Tibial nerve (tissue), 4 donors: Measurements from ENCODE around the gene NOC4L.

Experiments
- CTCF ChIP-seq, 5 experiments: fragments of 200-600 bp in 3 of 5; fragments of 450-650 bp in 2 of 5; sonication (generic) in 3 of 5; IDR thresholded peaks; one replicate each; pipeline ENCODE4 v1.5.1; 2016 to 2019; ENCODE audit warnings: antibody characterized with exemption in 5 of 5, mild to moderate bottlenecking in 3 of 5, moderate library complexity in 2 of 5
- EP300 ChIP-seq, 2 donors: sonication (generic); formaldehyde crosslinking; IDR thresholded peaks; one replicate each; pipeline ENCODE4 v1.6.1; 2017; ENCODE audit warnings: antibody characterized with exemption in 2 of 2, mild to moderate bottlenecking in 1 of 2
- POLR2A ChIP-seq, 2 donors: fragments of 450-650 bp; IDR thresholded peaks; one replicate each; pipeline ENCODE4 v1.6.1; 2017; ENCODE audit warnings: antibody characterized with exemption in 2 of 2, mild to moderate bottlenecking in 2 of 2, moderate library complexity in 2 of 2

- TF ChIP-seq CTCF (IDR thresholded peaks at IDR 0.05) (no peak), POLR2A (IDR thresholded peaks at IDR 0.05) (no peak), EP300 (IDR thresholded peaks at IDR 0.05) (no peak)
These were observed 4.3 kb upstream of the NOC4L start for GRCh38 chr12:132139912-132140311.
